CD8-positive, alpha-beta memory T cell (primary cell): ENCODE measurements around the gene STRBP. TPM values are rescaled to one million over a fixed set of nuclear protein-coding genes. Genes with fewer than 3 reads are reported as not detected.

Experiments
- CTCF ChIA-PET: fragments of 350-600 bp; sonication (Branson Sonifier 250); formaldehyde crosslinking; loops from one replicate; lab custom pipeline; 2021; ENCODE audit warnings: antibody characterized with exemption; lab: Charles Lee
- POLR2A ChIA-PET: fragments of 350-600 bp; sonication (Branson Sonifier 250); formaldehyde crosslinking; loops from one replicate; lab custom pipeline; 2021; ENCODE audit warnings: antibody characterized with exemption; lab: Charles Lee
- DNase-seq, 5 donors: peaks; one replicate each; pipeline versions ENCODE4 v3.0.0 to v3.0.0-alpha.2; 2020 to 2022; ENCODE audit warnings: mixed read lengths in 1 of 5
- H3K27ac ChIP-seq: one replicate; pipeline ENCODE4 v1.7.0; 2013; ENCODE audit warnings: low read depth, mild to moderate bottlenecking, low read length, moderate library complexity
- H3K27me3 ChIP-seq: 2 replicates; pipeline ENCODE4 v1.7.0; 2013; ENCODE audit warnings: low read length, mild to moderate bottlenecking; ENCODE audit not compliant: insufficient read depth, poor library complexity, severe bottlenecking
- H3K36me3 ChIP-seq: 2 replicates; pipeline ENCODE4 v1.7.0; 2013; ENCODE audit warnings: mild to moderate bottlenecking, low read length, moderate library complexity; ENCODE audit not compliant: insufficient read depth
- H3K4me1 ChIP-seq: 2 replicates; pipeline ENCODE4 v1.7.0; 2013; ENCODE audit warnings: mild to moderate bottlenecking, low read length, moderate library complexity; ENCODE audit not compliant: insufficient read depth
- H3K4me3 ChIP-seq: 2 replicates; pipeline ENCODE4 v1.7.0; 2013; ENCODE audit warnings: mild to moderate bottlenecking, low read length
- H3K9me3 ChIP-seq: 2 replicates; pipeline ENCODE4 v1.7.0; 2013; ENCODE audit warnings: mild to moderate bottlenecking, low read length
- H3K27ac Mint-ChIP-seq, 8 donors: one replicate each; pipeline ENCODE4 v1.8.0; 2020 to 2021; ENCODE audit warnings: mixed read lengths in 8 of 8, mild to moderate bottlenecking in 6 of 8, inconsistent platforms in 3 of 8, moderate library complexity in 3 of 8
- H3K27me3 Mint-ChIP-seq, 2 donors: one replicate each; pipeline ENCODE4 v1.8.0; 2020 to 2021; ENCODE audit warnings: mixed read lengths in 2 of 2, mild to moderate bottlenecking in 1 of 2, moderate library complexity in 1 of 2
- H3K36me3 Mint-ChIP-seq, 3 donors: one replicate each; pipeline ENCODE4 v1.8.0; 2020 to 2021; ENCODE audit warnings: mixed read lengths in 3 of 3, inconsistent platforms in 1 of 3, mild to moderate bottlenecking in 1 of 3
- H3K4me1 Mint-ChIP-seq, 3 donors: one replicate each; pipeline ENCODE4 v1.8.0; 2020 to 2021; ENCODE audit warnings: mixed read lengths in 3 of 3, inconsistent platforms in 1 of 3, mild to moderate bottlenecking in 1 of 3
- H3K4me3 Mint-ChIP-seq, 7 donors: one replicate each; pipeline ENCODE4 v1.8.0; 2020 to 2021; ENCODE audit warnings: mixed read lengths in 7 of 7, mild to moderate bottlenecking in 6 of 7, moderate library complexity in 4 of 7, inconsistent platforms in 2 of 7
- H3K9me3 Mint-ChIP-seq, 5 donors: one replicate each; pipeline ENCODE4 v1.8.0; 2020 to 2022; ENCODE audit warnings: mixed read lengths in 5 of 5, mild to moderate bottlenecking in 3 of 5, moderate library complexity in 2 of 5, inconsistent platforms in 1 of 5
- polyA plus RNA-seq: library from polyadenylated mRNA; unstranded; fragments of 300-500 nt; fragmentation: Illumina TruSeq; gene quantifications from one replicate; pipeline ENCODE4 v1.2.3, GENCODE V29; 2021
- total RNA-seq, 2 experiments: library from RNA; stranded (reverse); gene quantifications; one replicate each; pipeline ENCODE4 v1.2.3, GENCODE V29; 2021

Gene STRBP
- total and polyA plus RNA-seq, 3 experiments from 2014 or later: 22.2 to 32.3 (median 31.4) TPM

GRCh38 chr9:123138163-123138562 is 130.2 kb downstream of the STRBP start:
- Mint-ChIP-seq H3K27me3 (no peaks in the 10 kb centered on the region), H3K4me1 (no peaks in the 10 kb centered on the region), H3K9me3 (no peaks in the 10 kb centered on the region), H3K4me3 (no peak overlapping the region), H3K27ac (no peak overlapping the region), H3K36me3 (peaks cover 4 to 44% (median 10%) of the 10 kb centered on the region in 3 donors)
- Histone ChIP-seq H3K36me3 (no peaks in the 10 kb centered on the region), H3K4me1 (no peaks in the 10 kb centered on the region), H3K4me3 (no peak overlapping the region), H3K27ac (no peak overlapping the region), H3K27me3 (no peaks in the 10 kb centered on the region), H3K9me3 (no peaks in the 10 kb centered on the region)
- no peak for DNase-seq
- ChIA-PET CTCF (no interaction called here), POLR2A (no interaction called here)

- Mint-ChIP-seq H3K9me3 (no peaks in the 10 kb centered on the region), H3K36me3 (peaks cover 4 to 40% (median 7%) of the 10 kb centered on the region in 3 donors), H3K4me3 (no peak overlapping the region), H3K4me1 (no peaks in the 10 kb centered on the region), H3K27ac (no peak overlapping the region), H3K27me3 (no peaks in the 10 kb centered on the region)
- ChIA-PET CTCF (no interaction called here), POLR2A (no interaction called here)
- Histone ChIP-seq H3K27ac (no peak overlapping the region), H3K27me3 (no peaks in the 10 kb centered on the region), H3K4me3 (no peak overlapping the region), H3K9me3 (no peaks in the 10 kb centered on the region), H3K4me1 (no peaks in the 10 kb centered on the region), H3K36me3 (no peaks in the 10 kb centered on the region)
- no peak for DNase-seq
Observed at GRCh38 chr9:123135430-123135829, 133.0 kb downstream of the STRBP start.

- Mint-ChIP-seq H3K9me3 (no peaks in the 10 kb centered on the region), H3K4me3 (no peak overlapping the region), H3K27me3 (no peaks in the 10 kb centered on the region), H3K4me1 (no peaks in the 10 kb centered on the region), H3K27ac (no peak overlapping the region), H3K36me3 (peaks cover 4 to 36% (median 8%) of the 10 kb centered on the region in 3 donors)
- Histone ChIP-seq H3K27me3 (no peaks in the 10 kb centered on the region), H3K9me3 (no peaks in the 10 kb centered on the region), H3K4me1 (no peaks in the 10 kb centered on the region), H3K27ac (no peak overlapping the region), H3K4me3 (no peak overlapping the region), H3K36me3 (no peaks in the 10 kb centered on the region)
- ChIA-PET CTCF (no interaction called here), POLR2A (no interaction called here)
- no peak for DNase-seq
Observed at GRCh38 chr9:123132696-123133095, 135.7 kb downstream of the STRBP start.

GRCh38 chr9:123131993-123132392 is 136.4 kb downstream of the STRBP start:
- peaks cover 4 to 41% (median 12%) of the 10 kb centered on the region in 3 donors for H3K36me3 Mint-ChIP-seq
- H3K27ac Mint-ChIP-seq: no peak overlapping the region
- CTCF ChIA-PET: no interaction called here
- Histone ChIP-seq H3K9me3 (no peaks in the 10 kb centered on the region), H3K4me1 (no peaks in the 10 kb centered on the region), H3K4me3 (no peak overlapping the region), H3K27ac (no peak overlapping the region), H3K36me3 (no peaks in the 10 kb centered on the region), H3K27me3 (no peaks in the 10 kb centered on the region)
- no peak overlapping the region for H3K4me3 Mint-ChIP-seq
- POLR2A ChIA-PET: no interaction called here
- H3K4me1 Mint-ChIP-seq: no peaks in the 10 kb centered on the region
- no peaks in the 10 kb centered on the region for H3K27me3 Mint-ChIP-seq
- no peak for DNase-seq
- no peaks in the 10 kb centered on the region for H3K9me3 Mint-ChIP-seq

- peaks cover 4 to 43% (median 11%) of the 10 kb centered on the region in 3 donors for H3K36me3 Mint-ChIP-seq
- Histone ChIP-seq H3K4me3 (no peak overlapping the region), H3K27me3 (no peaks in the 10 kb centered on the region), H3K9me3 (no peaks in the 10 kb centered on the region), H3K27ac (no peak overlapping the region), H3K36me3 (no peaks in the 10 kb centered on the region), H3K4me1 (no peaks in the 10 kb centered on the region)
- ChIA-PET CTCF (no interaction called here), POLR2A (no interaction called here)
- no peaks in the 10 kb centered on the region for H3K4me1 Mint-ChIP-seq
- H3K4me3 Mint-ChIP-seq: no peak overlapping the region
- no peak overlapping the region for H3K27ac Mint-ChIP-seq
- H3K9me3 Mint-ChIP-seq: no peaks in the 10 kb centered on the region
- DNase-seq: no peak
- H3K27me3 Mint-ChIP-seq: no peaks in the 10 kb centered on the region
Observed at GRCh38 chr9:123131258-123131657, 137.1 kb downstream of the STRBP start.

- Mint-ChIP-seq H3K36me3 (peaks cover 0 to 36% (median 17%) of the 10 kb centered on the region in 3 donors), H3K27me3 (no peaks in the 10 kb centered on the region), H3K4me3 (no peak overlapping the region), H3K4me1 (no peaks in the 10 kb centered on the region), H3K9me3 (no peaks in the 10 kb centered on the region), H3K27ac (no peak overlapping the region)
- ChIA-PET CTCF (no interaction called here), POLR2A (no interaction called here)
- H3K27ac ChIP-seq: no peak overlapping the region
- no peaks in the 10 kb centered on the region for H3K9me3 ChIP-seq
- DNase-seq: no peak
- H3K4me3 ChIP-seq: no peak overlapping the region
- H3K4me1 ChIP-seq: no peaks in the 10 kb centered on the region
- no peaks in the 10 kb centered on the region for H3K36me3 ChIP-seq
- no peaks in the 10 kb centered on the region for H3K27me3 ChIP-seq
Observed at GRCh38 chr9:123129423-123129822, 139.0 kb downstream of the STRBP start.

- H3K9me3 ChIP-seq: no peaks in the 10 kb centered on the region
- no peak overlapping the region for H3K27ac Mint-ChIP-seq
- CTCF ChIA-PET: no interaction called here
- no peak for DNase-seq
- no peaks in the 10 kb centered on the region for H3K4me1 Mint-ChIP-seq
- H3K36me3 ChIP-seq: no peaks in the 10 kb centered on the region
- no peaks in the 10 kb centered on the region for H3K4me1 ChIP-seq
- POLR2A ChIA-PET: no interaction called here
- H3K9me3 Mint-ChIP-seq: no peaks in the 10 kb centered on the region
- H3K27me3 Mint-ChIP-seq: no peaks in the 10 kb centered on the region
- H3K27ac ChIP-seq: no peak overlapping the region
- no peak overlapping the region for H3K4me3 Mint-ChIP-seq
- no peaks in the 10 kb centered on the region for H3K27me3 ChIP-seq
- H3K4me3 ChIP-seq: no peak overlapping the region
- peaks cover 0 to 37% (median 20%) of the 10 kb centered on the region in 3 donors for H3K36me3 Mint-ChIP-seq
Observed at GRCh38 chr9:123128591-123128990, 139.8 kb downstream of the STRBP start.

GRCh38 chr9:123127512-123128075 is 140.8 kb downstream of the STRBP start:
- Mint-ChIP-seq H3K27ac (no peak overlapping the region), H3K9me3 (no peaks in the 10 kb centered on the region), H3K36me3 (peaks cover 4 to 44% (median 20%) of the 10 kb centered on the region in 3 donors), H3K4me3 (no peak overlapping the region), H3K4me1 (no peaks in the 10 kb centered on the region), H3K27me3 (no peaks in the 10 kb centered on the region)
- Histone ChIP-seq H3K27me3 (no peaks in the 10 kb centered on the region), H3K4me3 (no peak overlapping the region), H3K4me1 (no peaks in the 10 kb centered on the region), H3K9me3 (no peaks in the 10 kb centered on the region), H3K36me3 (no peaks in the 10 kb centered on the region), H3K27ac (no peak overlapping the region)
- DNase-seq: no peak
- ChIA-PET CTCF (no interaction called here), POLR2A (no interaction called here)
